Sigmoid colon (tissue), 7 donors: Measurements from ENCODE around the gene FOXN3. TPM values are rescaled to one million over a fixed set of nuclear protein-coding genes. Genes with fewer than 3 reads are reported as not detected.

Experiments
- DNase-seq: peaks from one replicate; pipeline ENCODE4 v3.0.0-alpha.2; 2019
- H3K27ac ChIP-seq, 4 donors: fragments of 200-600 bp; sonication (generic); one replicate each; pipeline ENCODE4 v1.5.1; 2016 to 2019; ENCODE audit warnings: mild to moderate bottlenecking in 1 of 4
- H3K27me3 ChIP-seq, 3 donors: fragments of 200-600 bp; sonication (generic); one replicate each; pipeline ENCODE4 v1.5.1; 2019; ENCODE audit warnings: mild to moderate bottlenecking in 1 of 3
- H3K36me3 ChIP-seq, 4 donors: fragments of 200-600 bp; sonication (generic); one replicate each; pipeline ENCODE4 v1.5.1; 2016 to 2019
- H3K4me1 ChIP-seq, 4 donors: fragments of 200-600 bp; sonication (generic); one replicate each; pipeline ENCODE4 v1.5.1; 2017 to 2019
- H3K4me3 ChIP-seq, 4 donors: fragments of 200-600 bp; sonication (generic); one replicate each; pipeline ENCODE4 v1.5.1; 2017 to 2019; ENCODE audit warnings: mild to moderate bottlenecking in 2 of 4, moderate library complexity in 1 of 4
- H3K9me3 ChIP-seq, 4 donors: fragments of 200-600 bp in 3 of 4; sonication (generic) in 3 of 4; one replicate each; pipeline versions ENCODE4 v1.5.1 to v1.6.1; 2013 to 2019
- CTCF ChIP-seq, 4 experiments: fragments of 450-650 bp in 3 of 4; fragments of 200-600 bp in 1 of 4; IDR thresholded peaks; one replicate each; pipeline ENCODE4 v1.5.1; 2016 to 2019; ENCODE audit warnings: antibody characterized with exemption in 4 of 4, mild to moderate bottlenecking in 3 of 4, moderate library complexity in 2 of 4
- EP300 ChIP-seq, 4 donors: sonication (generic); formaldehyde crosslinking; IDR thresholded peaks; one replicate each; pipeline ENCODE4 v1.6.1; 2017; ENCODE audit warnings: antibody characterized with exemption in 4 of 4
- POLR2A ChIP-seq, 2 donors: fragments of 450-650 bp; IDR thresholded peaks; one replicate each; pipeline ENCODE4 v1.6.1; 2016; ENCODE audit warnings: antibody characterized with exemption in 2 of 2, mild to moderate bottlenecking in 2 of 2, moderate library complexity in 2 of 2
- POLR2AphosphoS5 ChIP-seq, 4 donors: sonication (generic); formaldehyde crosslinking; IDR thresholded peaks; one replicate each; pipeline ENCODE4 v1.6.1; 2017; ENCODE audit warnings: antibody characterized with exemption in 4 of 4
- WGBS, 2 donors: extraction: QIAGEN DNeasy Blood & Tissue Kit; methylation state at CpG; one replicate each; pipeline ENCODE4 v1.1.7; 2013; 5-methylcytosine and 5-hydroxymethylcytosine counted together
- intact Hi-C: fragments of 100-400 bp; cut with DNase I; formaldehyde crosslinking; loops from one replicate; pipeline ENCODE4 v1.15.1; 2023
- polyA plus RNA-seq, 3 donors: library from polyadenylated mRNA; stranded (reverse); fragments of 200-250 nt; gene quantifications; one replicate each; pipeline ENCODE4 v1.2.3, GENCODE V29; 2013
- total RNA-seq, 4 donors: library from RNA; depleted of rRNA; stranded (reverse); fragments of >200 nt; gene quantifications; one replicate each; pipeline ENCODE4 v1.1.0, GENCODE V29; 2016
- donor health status: healthy with polysubstance abuse.
- donor health status: Bipolar disorder and iron deficiency.
- donor health status: healthy.

Gene FOXN3
- total and polyA plus RNA-seq, 7 donors, result 24.6 to 146 (median 104) TPM

GRCh38 chr14:89217891-89218290, 199.1 kb downstream of the FOXN3 start:
- DNase-seq, result no peak
- no peaks in the 10 kb centered on the region for H3K36me3 ChIP-seq
- no peaks in the 10 kb centered on the region for H3K9me3 ChIP-seq
- no peaks in the 10 kb centered on the region for H3K27me3 ChIP-seq
- TF ChIP-seq POLR2AphosphoS5 (IDR thresholded peaks at IDR 0.05) (no peak), POLR2A (IDR thresholded peaks at IDR 0.05) (no peak), CTCF (IDR thresholded peaks at IDR 0.05) (no peak), EP300 (IDR thresholded peaks at IDR 0.05) (no peak)
- peaks cover 0 to 49% (median 32%) of the 10 kb centered on the region in 4 donors for H3K4me1 ChIP-seq
- no peak overlapping the region for H3K27ac ChIP-seq
- 90 to 92% methylated on average over 4 of the region's 4 CpGs for WGBS, 2 donors
- no peak overlapping the region for H3K4me3 ChIP-seq
- intact Hi-C loops, result no loop called here

- no peak overlapping the region for H3K4me3 ChIP-seq
- WGBS, 2 donors, result 86 to 88% methylated on average over 7 of the region's 7 CpGs
- no peak for TF ChIP-seq EP300 (IDR thresholded peaks at IDR 0.05)
- TF ChIP-seq POLR2A (IDR thresholded peaks at IDR 0.05), result no peak
- TF ChIP-seq POLR2AphosphoS5 (IDR thresholded peaks at IDR 0.05), result no peak
- TF ChIP-seq CTCF (IDR thresholded peaks at IDR 0.05), result no peak
- peaks cover 0 to 34% (median 27%) of the 10 kb centered on the region in 4 donors for H3K4me1 ChIP-seq
- H3K36me3 ChIP-seq, result no peaks in the 10 kb centered on the region
- no peak overlapping the region for H3K27ac ChIP-seq
- intact Hi-C loops, result no loop called here
- no peaks in the 10 kb centered on the region for H3K27me3 ChIP-seq
- no peaks in the 10 kb centered on the region for H3K9me3 ChIP-seq
- no peak for DNase-seq
Observed at GRCh38 chr14:89215531-89215930, 201.5 kb downstream of the FOXN3 start.

- H3K27ac ChIP-seq, result peak overlapping the region in 2 of 4 donors; percentile 31 to 55
Observed at GRCh38 chr14:89215114-89215513, 201.9 kb downstream of the FOXN3 start.

GRCh38 chr14:89214221-89214965, 202.6 kb downstream of the FOXN3 start:
- intact Hi-C loops, result no loop called here
- no peak for DNase-seq
- Histone ChIP-seq H3K4me1 (peaks cover 0 to 31% (median 25%) of the 10 kb centered on the region in 4 donors), H3K27ac (peak overlapping the region in 2 of 4 donors; percentile 31 to 55), H3K4me3 (no peak overlapping the region), H3K27me3 (no peaks in the 10 kb centered on the region), H3K36me3 (no peaks in the 10 kb centered on the region), H3K9me3 (no peaks in the 10 kb centered on the region)
- TF ChIP-seq EP300 (IDR thresholded peaks at IDR 0.05), result no peak
- TF ChIP-seq POLR2AphosphoS5 (IDR thresholded peaks at IDR 0.05), result no peak
- no peak for TF ChIP-seq POLR2A (IDR thresholded peaks at IDR 0.05)
- TF ChIP-seq CTCF (IDR thresholded peaks at IDR 0.05), result no peak
- WGBS, 2 donors, result 13 to 62% methylated on average over 14 of the region's 14 CpGs

More at GRCh38 chr14:89215114-89215513, 201.9 kb downstream of the FOXN3 start:
- no peak overlapping the region for H3K4me3 ChIP-seq
- intact Hi-C loops, result no loop called here
- TF ChIP-seq POLR2A (IDR thresholded peaks at IDR 0.05), result no peak
- TF ChIP-seq EP300 (IDR thresholded peaks at IDR 0.05), result no peak
- no peak for TF ChIP-seq CTCF (IDR thresholded peaks at IDR 0.05)
- no peak for TF ChIP-seq POLR2AphosphoS5 (IDR thresholded peaks at IDR 0.05)
- no peaks in the 10 kb centered on the region for H3K9me3 ChIP-seq
- H3K4me1 ChIP-seq, result peaks cover 0 to 31% (median 25%) of the 10 kb centered on the region in 4 donors
- no peaks in the 10 kb centered on the region for H3K36me3 ChIP-seq
- no peaks in the 10 kb centered on the region for H3K27me3 ChIP-seq
- no peak for DNase-seq
